HG03439 (cell line): ENCODE results near the gene MBNL1.

Experiments
- ATAC-seq: cut with Tn5 transposase; IDR thresholded peaks from one replicate; pipeline ENCODE4 v1.9.1; 2021; ENCODE audit warnings: mild to moderate bottlenecking, moderate library complexity; ENCODE audit not compliant: unreplicated experiment

The MBNL1 gene

DNA sequence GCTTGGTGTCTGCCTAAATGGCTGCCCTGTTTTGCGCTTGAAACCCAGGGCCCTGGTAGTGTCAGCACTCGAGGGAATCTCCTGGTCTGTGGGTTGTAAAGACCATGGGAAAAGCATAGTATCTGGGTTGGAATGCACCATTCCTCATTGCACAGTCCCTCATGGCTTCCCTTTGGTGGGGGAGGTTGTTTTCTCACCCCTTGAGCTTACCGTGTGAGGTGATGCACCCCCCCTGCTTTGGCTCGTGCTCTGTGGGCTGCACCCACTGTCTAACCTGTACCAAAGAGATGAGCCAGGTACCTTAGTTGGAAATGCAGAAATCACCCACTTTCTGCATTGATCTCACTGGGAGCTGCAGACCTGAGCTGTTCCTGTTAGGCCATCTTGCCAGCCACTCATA is 104.7 kb downstream of the MBNL1 start:
- ATAC-seq = no peak

DNA sequence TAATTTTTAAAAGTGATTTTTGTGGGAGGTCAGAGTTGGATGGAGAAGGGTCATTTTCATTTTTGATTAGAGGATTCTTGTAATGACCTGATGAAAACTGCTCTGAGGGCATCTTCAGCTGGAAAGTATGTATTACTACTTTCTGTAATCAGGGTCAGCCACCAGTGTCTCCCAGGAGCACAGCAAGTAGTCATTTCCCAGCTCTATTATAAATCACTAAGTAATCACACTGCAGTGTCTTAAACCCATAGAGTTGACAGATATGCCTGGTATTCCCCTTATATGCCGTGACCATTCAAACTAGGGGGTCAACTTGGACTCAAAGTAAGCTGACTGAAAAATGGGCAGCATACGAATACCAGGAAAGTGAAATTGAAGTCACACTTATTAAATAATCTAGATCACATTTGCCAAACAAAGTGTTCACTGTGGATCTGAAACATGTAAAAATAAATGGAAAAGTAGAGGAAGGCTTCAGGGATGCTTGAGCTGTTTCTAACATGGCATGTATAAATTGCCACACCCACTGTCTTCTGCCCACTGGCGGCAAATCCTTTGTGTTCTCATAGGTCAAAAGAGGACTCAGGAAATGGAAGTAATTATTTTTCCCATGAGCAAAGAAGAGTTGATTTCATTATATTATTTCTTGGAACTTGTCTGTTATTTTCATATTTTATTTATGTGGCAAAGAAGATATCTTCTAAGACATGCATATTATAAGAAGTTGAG is 105.7 kb downstream of the MBNL1 start:
- ATAC-seq = no peak

DNA sequence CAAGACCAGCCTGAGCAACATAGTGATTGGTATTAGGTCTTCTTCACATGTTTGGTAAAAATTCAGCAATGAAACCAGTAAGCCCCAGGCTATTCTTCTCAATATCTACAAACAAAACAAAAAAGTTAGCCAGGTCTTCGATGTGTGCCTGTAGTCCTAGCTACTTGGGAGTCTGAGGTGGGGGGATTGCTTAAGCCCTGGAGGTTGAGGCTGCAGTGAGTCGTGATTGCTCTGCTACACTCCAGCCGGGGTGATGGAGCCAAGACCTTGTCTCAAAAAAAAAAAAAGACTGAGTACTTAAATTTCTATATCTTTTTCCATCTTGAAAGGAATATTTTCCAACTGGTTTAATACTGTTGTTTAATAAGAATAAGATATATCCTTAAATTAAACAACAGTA is 106.8 kb downstream of the MBNL1 start:
- no peak for ATAC-seq

DNA sequence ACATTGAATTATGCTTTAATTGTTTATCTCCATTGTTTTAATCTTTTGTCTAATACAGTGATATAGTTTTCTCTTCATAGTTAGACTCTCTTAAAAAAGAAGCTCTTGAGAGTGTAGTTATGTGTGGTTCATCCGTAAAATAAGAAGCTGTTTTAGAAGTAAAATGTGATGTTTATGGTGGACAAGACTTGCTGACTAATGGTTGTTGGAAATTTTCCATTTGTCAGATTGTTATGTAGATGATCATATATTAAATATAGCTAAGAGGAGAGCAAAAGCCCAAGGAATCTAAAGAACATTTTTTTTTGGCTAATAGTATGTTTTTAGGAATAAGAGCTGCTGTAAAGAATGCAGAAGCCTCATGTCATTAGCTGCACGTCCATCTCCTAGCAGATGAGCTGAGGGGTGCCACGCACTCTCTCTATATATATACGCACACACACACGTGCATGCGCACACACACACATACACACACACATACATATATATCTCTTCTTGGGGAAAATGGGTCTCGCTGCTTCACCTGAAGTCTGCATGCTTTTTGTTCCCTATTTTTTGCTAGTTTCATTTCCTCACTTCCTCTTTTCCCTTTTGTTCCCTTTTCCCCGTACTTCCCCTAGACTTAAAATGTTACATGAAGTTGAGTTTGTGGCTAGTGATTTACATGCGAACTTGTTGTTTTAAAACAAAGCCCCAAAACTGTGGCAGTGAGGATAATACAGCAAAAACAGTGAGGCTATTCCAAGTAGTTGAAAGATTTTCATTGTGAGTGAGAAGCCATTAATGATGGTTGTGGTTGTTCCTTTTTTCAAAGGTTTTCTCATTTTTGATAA is 107.8 kb downstream of the MBNL1 start:
- peak; percentile 74 for ATAC-seq

DNA sequence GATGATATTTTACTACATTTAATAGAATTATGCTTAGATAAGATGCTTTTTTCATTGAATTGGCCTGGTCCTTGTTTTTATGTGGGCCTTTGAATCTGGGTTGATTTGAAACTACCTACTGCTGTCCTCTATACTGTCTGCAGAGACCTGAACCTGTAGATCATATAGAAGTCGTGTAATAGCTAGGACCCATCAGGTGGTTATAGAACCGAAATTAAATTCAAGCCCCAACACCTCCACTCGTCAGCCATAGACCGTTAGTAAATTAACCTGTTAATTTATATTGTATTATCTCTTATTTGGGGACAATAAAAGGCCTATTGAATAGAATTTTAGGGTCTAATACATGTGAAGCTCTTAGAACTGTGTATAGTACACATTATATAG is 108.4 kb downstream of the MBNL1 start:
- peak; percentile 18 for ATAC-seq

DNA sequence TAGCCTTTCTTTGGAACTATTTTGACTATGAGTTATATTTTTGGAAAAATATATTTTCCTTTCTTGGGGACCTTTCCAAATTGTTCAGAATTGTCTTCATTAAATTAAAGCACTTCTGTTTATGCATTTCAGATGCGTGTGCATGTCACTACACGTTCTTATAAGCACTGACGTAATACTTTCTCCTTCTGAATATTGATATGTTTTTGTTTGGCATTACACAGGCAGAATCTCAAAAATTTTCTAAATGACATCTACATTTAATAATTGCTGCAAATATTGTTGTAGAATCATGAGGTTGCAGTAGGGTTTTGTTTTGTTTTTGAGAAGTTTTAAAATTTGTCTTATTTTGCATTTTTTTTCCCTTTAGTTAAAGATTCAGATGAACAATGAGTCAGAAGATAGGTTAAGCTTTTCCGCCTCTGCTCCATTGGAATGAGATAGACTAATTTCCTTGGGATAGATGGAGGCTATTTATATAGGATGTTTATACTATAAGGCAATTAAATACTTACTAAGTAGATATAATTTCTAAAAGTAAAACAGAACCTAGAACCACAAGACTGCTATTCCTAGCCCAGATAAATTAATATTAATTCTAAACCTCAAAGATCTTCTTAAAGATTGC is 110.8 kb downstream of the MBNL1 start:
- no peak for ATAC-seq

DNA sequence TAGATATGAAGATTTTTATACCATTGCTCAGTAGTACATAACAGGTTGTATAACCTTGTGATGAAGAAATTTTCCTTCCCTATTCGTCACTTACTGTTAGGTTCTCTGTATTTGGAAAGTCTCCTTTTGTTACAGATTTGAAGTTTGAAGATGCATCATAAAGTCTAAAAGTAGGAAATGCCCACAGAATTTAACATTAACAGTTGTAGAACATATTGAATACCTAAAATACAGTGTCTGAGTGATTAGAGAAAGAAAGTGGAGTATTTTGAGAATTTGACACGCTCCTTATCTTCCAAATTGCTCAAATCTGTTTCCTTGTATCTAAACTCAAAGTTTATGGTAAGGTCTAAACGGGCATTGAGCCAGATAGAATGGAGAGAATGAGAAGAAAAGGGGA is 111.3 kb downstream of the MBNL1 start:
- no peak for ATAC-seq

DNA sequence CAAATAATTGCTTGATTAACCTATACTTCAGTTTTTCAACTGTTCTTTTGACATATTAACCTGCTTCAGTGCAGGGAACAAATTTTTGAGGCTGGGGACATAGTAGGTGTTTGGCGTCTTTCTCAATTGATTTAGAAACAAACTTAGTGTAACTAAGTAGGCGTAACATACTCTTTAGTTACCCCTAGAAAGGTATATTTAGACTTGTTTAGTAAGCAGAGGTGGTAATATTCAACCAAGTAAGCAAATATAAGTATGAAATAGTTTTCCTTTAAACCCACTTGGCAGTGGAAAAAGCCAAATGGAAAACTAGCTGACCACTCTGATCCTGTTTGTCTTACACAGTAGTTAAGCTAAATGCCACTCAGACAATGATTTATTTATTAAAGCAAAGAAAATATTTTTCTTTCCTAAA is 113.2 kb downstream of the MBNL1 start:
- no peak for ATAC-seq

DNA sequence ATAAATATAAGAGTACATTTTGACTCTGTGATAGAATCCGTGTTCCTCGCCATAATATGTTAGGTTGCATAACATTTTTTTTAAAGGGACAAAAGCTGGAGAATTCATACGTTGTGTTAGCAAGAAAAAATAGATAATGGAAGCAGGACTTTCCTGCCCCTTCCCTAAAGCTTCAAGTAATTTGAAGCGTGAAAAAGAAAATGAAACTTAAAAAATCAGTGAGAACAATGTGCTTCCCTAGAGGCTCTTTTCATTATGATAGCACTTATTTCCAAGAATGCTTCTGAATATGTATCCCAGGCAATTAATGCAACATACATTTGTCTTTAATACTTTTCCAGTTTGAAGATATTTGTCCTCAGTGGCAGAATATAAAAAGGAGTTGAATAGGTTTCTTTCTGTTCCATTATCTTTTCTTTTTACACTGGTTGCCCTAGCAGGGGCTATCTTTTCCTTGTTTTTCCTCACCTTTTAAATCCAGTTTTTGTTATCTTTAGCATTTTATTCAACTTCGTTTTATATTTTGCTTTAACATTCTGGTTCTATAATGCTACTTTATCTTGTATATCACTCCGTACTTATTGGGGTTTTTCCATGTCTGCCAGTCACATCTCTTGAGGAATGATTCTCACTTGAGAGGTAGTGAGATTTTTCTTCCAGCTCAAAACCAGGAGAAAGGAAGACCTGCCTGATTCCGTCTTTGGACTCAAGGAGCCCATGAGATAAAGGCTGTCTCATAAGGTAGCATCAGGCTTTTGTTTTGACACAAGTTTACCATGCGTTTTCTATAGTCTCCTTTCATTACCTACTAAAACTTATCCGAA is 113.8 kb downstream of the MBNL1 start:
- ATAC-seq = no peak

DNA sequence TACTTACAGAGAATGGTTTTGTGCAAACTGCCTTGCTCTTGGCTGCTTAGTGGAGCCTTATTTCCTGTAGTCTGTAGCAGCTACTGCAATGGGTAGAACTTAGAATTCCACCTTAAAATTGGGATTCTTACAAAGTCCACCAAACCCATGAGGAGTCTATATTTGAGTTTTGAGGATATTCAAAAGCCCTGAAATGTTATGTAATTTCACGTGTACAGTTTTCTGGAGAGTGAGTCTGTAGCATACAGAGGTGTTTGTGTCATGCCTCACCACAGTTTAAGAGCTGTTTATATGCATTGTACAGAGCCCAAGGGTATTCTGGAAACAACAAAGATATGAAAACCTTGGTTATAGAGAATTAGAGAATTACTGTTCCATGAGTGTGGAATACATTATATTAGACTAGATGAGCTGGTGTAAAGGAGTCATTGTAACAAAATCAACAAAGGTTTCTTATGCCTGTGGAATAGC is 114.4 kb downstream of the MBNL1 start:
- ATAC-seq = no peak

DNA sequence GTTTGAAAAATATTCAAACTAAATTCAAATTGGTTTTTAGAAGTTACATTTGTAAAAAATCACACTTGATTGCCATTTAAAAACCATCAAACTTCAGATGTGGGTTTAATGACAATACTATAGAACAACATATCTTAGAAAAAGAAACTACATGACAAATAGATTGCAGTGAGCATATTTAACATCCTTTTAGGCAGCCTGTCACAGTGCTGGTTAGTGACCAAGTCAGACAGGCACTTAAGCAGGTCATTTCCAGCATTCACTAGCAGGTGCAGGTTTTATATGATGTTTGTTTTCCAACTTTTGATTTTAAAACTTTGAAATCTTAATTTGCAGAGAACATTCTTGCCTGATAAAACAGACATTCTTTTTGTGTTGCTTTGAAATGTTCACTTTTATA is 115.7 kb downstream of the MBNL1 start:
- ATAC-seq = no peak

DNA sequence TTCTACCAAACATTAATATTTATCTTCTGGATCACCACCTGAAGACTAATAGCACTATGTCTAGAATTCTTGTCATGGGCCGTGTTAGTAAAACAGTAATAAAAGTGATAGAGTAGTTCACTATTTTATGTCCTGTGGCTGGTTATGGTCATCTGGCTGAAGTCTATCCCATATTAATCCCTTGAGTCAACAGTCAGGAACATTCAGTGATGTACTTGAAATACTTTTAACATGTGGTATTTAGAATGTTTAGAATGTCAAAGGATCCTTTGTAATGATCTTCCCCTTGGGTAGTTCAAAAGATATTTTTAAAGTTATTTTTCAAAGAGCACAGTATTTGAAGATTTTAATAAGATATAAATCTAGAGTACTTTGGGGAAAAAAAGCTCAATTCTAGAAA is 117.0 kb downstream of the MBNL1 start:
- no peak for ATAC-seq

DNA sequence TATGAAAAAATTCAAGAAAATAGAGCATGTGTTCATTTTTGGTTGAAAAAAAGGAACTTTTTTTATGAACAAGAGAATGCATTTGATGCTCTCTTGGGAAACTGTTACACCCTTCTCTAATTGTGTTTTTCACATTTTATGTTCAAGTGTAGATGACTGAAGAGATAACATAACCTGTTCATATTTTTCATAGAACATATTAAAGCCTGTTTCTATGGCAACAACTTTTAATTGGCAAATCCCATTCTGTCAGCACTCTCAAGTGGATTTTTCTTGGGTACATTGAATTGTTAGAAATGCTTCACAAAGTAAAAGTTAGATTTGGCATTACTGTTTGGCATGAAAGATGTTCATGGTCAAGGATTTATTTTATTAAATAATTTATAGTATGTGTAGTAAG is 117.5 kb downstream of the MBNL1 start:
- ATAC-seq = no peak

DNA sequence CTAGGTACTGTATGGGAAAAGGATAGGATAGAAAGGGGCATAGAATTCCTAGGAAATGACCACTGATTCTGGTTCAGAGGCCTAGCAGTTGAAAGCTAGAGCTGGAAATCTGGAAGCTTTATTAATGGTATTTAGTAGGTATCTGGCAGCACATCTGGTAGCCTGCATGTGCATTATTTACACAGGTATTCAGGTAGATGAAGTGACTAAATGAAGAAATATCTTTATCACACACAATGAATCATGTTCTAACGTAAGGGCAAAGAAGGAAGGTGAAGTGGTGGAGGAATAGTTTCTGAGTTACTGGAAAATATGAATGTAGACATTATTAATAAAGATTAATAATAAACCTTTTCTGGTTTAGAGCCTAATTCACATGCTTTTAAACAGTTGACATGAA is 119.9 kb downstream of the MBNL1 start:
- ATAC-seq = no peak

DNA sequence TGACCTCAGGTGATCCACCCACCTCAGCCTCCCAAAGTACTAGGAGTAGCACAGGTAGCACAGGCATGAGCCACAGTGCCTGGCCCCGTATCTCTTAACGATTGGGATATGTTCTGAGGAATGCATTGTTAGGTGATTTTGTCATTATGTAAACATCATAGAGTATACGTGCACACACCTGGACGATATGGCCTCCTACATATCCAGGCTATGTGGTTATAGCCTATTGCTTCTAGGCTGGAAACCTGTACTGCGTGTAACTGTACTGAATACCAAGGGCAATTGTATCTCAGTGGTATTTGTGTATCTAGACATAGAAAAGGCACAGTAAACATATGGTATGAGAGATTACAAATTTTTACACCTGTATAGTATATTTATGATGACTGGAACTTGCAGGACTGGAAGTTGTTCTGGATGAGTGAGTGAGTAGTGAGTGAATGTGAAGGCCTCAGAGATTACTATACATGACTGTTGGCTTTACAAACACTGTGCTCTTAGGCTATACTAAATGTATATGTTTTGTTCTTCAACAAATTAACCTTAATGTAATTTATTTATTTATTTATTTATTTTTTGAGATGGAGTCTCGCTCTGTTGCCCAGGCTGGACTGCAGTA is 120.7 kb downstream of the MBNL1 start:
- no peak for ATAC-seq

DNA sequence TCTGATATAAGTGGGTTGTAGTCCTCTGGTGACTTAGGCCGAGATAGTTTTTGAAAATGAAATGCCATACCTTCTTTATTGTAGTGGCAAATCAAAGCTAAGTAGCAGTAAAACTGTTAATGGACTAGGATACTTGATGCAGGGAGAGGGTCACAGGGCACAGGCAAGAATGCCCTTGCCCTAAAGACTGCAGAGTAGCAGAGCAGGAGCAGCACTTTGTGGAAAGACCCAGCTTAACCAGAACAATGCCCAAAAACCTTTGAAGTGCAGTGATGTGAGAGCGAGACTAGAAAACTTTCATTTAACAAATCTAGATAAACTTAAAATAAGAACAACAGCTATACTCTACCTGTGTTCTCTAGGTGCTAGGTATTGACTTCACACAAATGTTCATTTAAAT is 121.9 kb downstream of the MBNL1 start:
- no peak for ATAC-seq

DNA sequence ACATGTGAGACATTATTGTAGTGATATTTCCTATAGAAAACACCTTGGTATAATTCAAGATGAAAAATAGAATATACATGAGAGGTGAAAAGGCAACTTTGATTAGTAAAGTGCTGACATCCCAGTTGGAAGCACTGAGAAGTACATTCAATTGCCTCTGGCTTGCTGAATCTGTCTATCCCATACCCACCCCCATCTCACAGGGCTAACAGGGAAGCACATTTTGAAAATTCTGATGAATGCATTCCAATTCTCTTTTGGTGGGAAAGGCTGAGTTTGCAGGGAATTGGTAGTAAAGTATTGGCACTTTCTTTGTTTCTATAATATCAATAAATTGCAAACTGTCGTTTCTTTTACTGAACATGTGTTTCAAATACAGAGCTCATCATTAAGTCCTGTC is 122.9 kb downstream of the MBNL1 start:
- ATAC-seq = no peak

DNA sequence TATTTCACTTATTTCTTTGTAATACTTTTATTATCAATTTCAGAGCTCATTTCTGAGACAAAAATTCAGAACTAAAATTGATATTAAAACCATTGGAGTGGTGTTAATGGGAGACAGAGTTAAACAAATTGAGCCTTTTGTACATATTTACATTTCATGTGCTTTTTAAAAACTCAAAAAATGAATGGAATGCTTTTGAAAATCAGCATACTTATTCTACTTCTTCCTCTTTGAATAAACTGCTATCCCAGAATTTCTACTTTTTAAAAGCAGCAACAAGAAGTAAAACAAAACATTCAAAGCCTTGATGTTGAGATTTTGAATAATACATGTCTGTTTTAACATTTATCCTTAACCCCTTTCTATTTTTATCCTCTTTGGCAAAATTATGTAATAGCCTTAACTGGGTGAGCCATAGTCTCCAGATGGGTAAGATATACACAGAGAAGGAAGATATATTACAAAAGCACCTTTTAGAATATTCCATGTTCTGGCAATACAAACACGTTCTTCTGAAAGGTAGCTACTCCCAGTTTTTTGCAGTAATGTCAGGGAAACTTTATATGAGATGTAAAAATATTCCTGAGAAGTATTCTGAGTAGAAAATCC is 123.6 kb downstream of the MBNL1 start:
- ATAC-seq = no peak

DNA sequence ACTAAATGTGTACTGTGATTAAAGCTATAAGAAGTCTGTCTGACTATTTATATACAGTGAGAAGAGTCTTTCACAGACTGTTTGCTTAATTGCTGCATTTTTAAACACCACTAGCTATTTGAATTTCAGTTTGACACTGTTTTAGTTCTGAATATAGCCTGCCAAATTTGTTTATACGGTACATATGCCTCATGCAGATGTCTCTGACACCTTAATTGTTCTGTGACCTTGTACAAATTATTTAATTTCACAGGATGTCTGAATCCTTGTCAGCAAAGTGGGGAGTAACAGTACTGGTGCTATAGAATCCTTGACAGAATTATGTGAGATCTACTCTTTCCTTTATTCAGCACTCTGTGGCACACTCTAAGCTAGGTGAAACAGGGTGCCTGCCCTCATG is 125.5 kb downstream of the MBNL1 start:
- ATAC-seq = no peak

DNA sequence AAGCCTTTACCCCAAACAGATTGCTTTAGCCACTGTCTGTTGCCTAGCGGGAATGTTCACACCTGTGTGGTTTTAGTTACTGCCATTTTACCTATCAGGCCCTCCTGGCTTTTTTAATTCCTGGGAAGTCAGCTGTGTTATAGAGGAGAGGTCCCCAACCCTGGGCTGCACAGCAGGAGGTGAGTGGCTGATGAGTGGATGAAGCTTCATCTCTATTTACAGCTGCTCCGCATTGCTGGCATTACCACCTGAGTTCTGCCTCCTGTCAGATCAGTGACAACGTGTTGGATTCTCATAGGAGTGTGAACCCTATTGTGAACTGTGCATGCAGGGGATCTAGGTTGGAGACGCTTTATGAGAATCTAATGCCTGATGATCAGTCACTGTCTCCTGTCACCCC is 127.0 kb downstream of the MBNL1 start:
- ATAC-seq = no peak
